HG03108 (cell line): ENCODE results near the gene CFAP43.

Source experiments
- ATAC-seq: cut with Tn5 transposase; IDR thresholded peaks from one replicate; pipeline ENCODE4 v1.9.1; 2021; ENCODE audit warnings: moderate library complexity; ENCODE audit not compliant: unreplicated experiment

CFAP43 gene

GRCh38 chr10:104142081-104142480, 90.1 kb downstream of the CFAP43 start:
- no peak for ATAC-seq

GRCh38 chr10:104139221-104139620, 92.9 kb downstream of the CFAP43 start:
- no peak for ATAC-seq

GRCh38 chr10:104138131-104138530, 94.0 kb downstream of the CFAP43 start:
- no peak for ATAC-seq

- ATAC-seq = no peak
Observed at GRCh38 chr10:104130041-104130440, 102.1 kb downstream of the CFAP43 start.

- no peak for ATAC-seq
Observed at GRCh38 chr10:104128214-104128613, 104.0 kb downstream of the CFAP43 start.

- no peak for ATAC-seq
Observed at GRCh38 chr10:104127411-104127810, 104.8 kb downstream of the CFAP43 start.

GRCh38 chr10:104123397-104123796, 108.8 kb downstream of the CFAP43 start:
- no peak for ATAC-seq

- ATAC-seq = no peak
Observed at GRCh38 chr10:104122225-104123107, 109.7 kb downstream of the CFAP43 start.

- ATAC-seq = peak; percentile 91
Observed at GRCh38 chr10:104121485-104122224, 110.5 kb downstream of the CFAP43 start, which contains the start of gene SFR1. Gene SFR1, plus strand, starts transcription at chr10:104122171. Its CDS starts 13 bp downstream, at chr10:104122184.

GRCh38 chr10:104120903-104121484, 111.2 kb downstream of the CFAP43 start:
- ATAC-seq = peak; percentile 34

GRCh38 chr10:104120512-104120902, 111.7 kb downstream of the CFAP43 start:
- no peak for ATAC-seq

GRCh38 chr10:104119996-104120395, 112.2 kb downstream of the CFAP43 start:
- ATAC-seq = no peak

- ATAC-seq = no peak
Observed at GRCh38 chr10:104117839-104118323, 114.3 kb downstream of the CFAP43 start.

- ATAC-seq = no peak
Observed at GRCh38 chr10:104113376-104113956, 118.7 kb downstream of the CFAP43 start.

- ATAC-seq = peak; percentile 85
Observed at GRCh38 chr10:104109908-104110662, 122.1 kb downstream of the CFAP43 start.

- no peak for ATAC-seq
Observed at GRCh38 chr10:104104926-104105325, 127.2 kb downstream of the CFAP43 start.

- no peak for ATAC-seq
Observed at GRCh38 chr10:104104418-104104817, 127.7 kb downstream of the CFAP43 start.

GRCh38 chr10:104103956-104104355, 128.2 kb downstream of the CFAP43 start:
- ATAC-seq = no peak

GRCh38 chr10:104101902-104102301, 130.3 kb downstream of the CFAP43 start:
- ATAC-seq = no peak

GRCh38 chr10:104100795-104101194, 131.4 kb downstream of the CFAP43 start:
- no peak for ATAC-seq
